Amniotic stem cell (primary cell): ENCODE data around the gene NOD2.

Source experiments
- DNase-seq: peaks from one replicate; lab custom pipeline; 2025; lab: John Stamatoyannopoulos, UW

NOD2 gene

DNA sequence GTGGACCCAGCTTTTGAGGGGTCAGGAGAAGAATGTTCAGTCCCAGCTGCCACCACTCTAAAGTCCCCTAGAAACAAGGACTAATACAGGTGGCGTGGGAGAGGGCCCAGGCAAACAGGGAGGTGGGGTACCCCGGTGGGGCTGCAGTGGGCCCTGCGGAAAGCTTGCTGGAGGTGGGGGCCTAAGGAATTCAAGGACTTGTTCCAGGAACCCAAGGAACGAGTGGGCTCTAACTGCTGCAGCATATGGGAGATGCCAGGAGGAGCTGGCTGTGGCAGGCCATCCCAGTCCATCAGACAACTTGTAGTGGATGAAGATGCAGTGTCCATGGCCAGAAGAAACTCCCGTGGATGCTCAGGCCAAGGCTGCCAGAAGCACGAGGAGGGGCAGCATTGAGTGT lies 22.9 kb upstream of the NOD2 start:
- no peak for DNase-seq

DNA sequence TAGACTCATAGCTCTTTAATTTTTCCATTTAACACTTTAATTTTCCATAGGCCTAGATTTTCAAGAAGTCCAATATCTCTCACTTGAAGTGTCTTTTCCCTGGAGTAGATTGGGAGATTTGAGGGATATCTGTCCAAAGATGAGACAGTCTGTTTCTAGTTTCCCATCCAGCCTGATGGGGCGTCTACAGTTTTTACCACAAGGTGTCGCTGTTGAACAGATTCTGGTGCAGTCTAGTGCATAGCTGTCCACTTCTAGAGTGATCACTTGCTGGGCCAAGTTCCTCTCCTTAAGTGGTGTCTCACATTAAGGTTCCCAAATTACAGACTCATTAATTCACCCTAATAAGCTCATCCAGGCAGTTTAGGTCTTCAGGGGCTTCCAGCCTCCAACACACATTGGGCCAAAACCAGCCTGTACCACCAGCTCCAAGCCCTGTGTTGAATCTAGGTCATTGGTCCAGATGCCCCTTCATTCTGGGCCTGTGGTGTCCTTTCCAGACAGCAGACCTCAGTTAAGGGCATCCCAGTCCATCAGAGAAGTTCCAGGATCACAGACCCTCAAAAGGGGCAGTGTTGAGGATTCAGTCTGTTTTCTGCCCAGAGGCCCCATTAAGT lies 21.7 kb upstream of the NOD2 start:
- DNase-seq = no peak

DNA sequence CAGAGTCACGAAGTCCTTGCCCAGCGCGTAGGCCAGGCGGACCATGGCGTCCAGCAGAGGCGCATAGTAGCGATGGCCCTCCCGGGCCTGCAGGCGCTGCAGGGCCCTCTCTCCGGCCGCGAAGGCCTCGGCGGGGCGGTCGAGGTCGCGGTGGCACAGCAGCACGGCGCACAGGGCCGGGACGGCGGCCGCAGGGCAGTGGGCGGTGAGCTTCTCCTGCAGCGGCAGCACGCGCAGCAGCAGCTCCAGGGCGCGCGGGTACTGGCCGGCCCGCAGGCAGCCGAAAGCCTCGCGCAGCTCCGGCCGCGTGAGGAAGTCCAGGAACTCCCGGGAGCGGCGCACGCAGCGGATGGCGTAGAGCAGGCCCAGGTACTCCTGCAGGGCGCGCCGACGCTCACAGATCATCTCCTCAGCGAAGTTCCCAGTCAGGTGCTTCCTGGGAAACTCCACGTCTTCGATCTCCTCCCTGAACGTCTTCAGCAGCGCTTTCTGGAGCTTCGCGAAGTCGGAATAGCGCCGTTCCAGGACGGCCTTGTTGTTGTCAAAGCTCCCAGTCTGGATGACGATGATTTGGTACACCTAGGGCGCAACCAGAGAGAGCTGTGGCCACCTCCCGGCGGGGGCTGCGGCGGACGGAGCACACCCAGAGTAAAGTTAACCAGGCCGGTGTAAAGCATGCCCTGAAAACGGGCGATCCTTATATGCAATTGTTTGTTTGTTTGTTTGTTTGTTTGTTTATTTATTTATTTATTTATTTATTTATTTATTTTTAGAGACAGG lies 19.7 kb upstream of the NOD2 start:
- DNase-seq = no peak

DNA sequence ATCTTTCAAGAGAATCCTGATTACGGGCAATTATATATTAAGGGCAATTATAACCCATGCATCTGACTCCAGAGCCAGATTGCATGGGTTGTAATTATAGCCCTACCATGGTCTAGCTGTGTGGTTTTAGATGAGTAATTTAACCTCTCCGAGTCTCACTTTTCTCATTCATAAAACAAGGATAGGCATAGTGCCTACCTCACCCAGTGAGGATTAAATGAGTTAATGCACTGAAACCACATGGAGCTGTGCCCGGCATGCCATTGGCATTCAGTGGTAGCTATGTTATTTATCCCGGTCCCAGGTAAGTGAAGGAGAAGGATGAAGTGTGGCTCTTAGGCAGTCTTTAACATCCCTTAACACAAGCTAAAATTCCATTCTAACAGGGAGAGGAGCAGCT lies 18.6 kb upstream of the NOD2 start:
- DNase-seq = no peak

DNA sequence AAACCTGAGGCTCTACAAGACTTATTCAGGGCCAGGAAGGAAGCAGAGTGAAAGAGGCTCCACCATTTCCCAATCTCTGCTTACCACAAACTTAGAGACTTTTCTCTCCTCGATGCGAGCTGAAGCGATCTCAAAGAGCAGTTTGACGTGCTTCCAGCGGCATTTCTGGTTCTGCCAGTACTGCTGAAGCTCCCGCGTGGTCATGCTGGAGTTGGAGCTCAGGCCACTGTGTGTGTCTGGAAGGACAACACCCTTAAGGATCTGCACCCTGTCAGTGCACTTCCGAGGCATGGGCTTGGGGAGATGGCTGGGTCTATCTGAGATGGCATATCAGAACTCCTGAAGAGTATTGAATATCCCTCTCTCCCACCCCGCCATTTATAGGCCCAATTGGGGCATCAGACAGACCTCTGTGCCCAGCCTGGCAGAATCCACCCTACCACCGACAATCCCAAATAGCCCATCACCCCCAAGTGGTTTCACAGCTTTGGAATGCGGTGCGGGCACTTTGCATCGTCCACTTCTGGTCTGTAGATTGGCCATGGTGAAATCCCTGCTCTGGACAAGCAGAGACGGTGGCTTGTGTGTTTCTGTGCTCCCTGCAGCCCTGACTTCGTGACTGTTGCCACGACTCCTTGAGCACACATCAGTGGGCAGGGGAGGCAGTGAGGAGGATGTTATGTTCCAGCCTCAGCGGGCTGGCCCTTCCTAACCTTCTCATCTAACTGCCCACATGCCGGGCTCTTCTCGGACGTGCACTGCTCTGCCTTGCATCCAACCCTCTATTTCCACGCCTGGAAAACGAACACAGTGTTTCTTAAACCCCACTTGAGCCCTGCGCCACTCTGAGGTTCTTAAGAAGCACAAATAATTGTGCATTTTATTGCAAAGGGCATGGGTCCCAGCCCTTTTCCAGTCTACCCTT lies 17.5 kb upstream of the NOD2 start:
- DNase-seq = no peak

DNA sequence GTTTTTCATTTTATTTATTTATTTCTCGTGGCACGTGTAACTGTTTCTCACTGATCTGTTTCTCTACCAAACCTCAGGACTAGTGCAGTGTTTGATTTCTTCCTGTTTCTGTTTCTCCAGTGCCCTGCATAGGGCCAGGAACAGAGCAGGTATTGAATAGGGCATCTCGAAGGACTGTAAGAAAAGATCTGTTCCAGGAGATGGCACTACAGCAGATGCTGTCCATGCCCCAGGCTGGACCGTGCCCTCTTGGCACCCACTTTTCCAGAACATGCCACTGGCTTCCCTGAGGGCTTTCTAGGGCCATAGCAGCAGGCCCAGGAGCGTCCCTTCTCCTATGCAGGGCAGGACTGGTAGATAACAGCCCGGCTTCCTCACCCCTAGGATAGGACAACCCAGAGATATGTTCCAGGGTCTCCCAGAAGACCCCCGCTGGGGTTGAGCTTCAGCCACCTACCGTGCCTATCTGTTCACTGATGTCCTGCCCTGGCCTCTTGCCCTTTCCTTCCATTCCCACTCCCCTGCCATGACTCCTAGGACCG lies 16.7 kb upstream of the NOD2 start:
- DNase-seq = no peak

DNA sequence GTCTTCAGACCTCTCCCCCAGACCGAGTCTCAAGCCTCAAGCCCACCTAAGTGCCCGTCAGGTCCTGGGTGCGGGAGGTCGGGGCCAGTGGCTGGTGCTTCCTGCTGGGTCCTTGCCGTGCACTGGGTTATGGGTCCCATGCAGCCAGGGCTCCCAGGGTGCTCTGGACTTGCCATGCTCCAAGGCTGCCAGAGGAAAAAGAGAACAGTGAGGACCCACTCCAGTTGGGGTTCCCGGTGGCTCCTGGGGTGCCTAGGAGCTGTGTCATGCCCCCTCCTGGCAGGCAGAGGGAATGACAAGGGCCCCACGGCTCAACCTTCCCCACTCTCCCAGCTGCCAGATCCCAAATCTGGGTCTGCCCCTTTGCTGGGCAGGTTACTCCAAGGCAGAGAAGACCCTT lies 16.1 kb upstream of the NOD2 start:
- no peak for DNase-seq

DNA sequence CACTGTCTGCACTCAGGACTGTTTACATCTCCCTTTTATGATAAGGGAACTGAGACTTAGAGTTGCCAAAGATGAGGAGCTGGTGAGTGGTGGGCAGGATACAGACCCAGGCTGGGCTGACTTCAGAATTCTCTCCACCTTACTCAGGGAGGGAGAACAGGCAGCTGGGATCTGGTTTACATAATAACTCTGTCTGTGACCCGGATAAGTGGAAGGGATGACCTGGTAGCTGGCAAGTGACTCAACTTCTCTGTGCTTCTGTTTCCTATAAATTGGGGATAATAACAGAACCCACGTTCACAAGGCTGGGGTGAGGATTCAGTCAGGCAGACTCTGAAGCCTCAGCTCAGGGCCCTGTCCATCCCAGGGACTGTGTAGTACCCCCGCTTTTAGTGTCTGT lies 14.9 kb upstream of the NOD2 start:
- DNase-seq = no peak

DNA sequence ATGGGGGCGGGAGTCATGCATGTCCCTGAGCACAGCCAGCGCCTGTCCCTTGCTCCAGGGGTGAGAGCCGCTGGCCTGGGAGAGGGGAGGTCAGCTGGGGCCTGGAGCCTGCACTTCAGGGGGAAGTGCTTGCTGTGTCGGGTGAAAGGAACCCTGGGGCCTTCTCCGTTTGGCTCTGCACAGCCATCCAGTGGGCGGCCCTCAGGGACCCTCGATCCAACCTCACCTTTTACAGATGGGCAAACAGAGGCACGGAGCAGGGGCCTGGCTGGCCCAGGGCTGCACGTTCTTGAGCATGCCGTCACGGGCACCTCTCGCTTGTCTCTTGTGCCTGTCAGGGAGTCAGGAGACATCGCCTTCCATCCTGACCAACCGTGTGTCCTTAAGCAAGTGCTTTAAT lies 14.1 kb upstream of the NOD2 start:
- DNase-seq = no peak

DNA sequence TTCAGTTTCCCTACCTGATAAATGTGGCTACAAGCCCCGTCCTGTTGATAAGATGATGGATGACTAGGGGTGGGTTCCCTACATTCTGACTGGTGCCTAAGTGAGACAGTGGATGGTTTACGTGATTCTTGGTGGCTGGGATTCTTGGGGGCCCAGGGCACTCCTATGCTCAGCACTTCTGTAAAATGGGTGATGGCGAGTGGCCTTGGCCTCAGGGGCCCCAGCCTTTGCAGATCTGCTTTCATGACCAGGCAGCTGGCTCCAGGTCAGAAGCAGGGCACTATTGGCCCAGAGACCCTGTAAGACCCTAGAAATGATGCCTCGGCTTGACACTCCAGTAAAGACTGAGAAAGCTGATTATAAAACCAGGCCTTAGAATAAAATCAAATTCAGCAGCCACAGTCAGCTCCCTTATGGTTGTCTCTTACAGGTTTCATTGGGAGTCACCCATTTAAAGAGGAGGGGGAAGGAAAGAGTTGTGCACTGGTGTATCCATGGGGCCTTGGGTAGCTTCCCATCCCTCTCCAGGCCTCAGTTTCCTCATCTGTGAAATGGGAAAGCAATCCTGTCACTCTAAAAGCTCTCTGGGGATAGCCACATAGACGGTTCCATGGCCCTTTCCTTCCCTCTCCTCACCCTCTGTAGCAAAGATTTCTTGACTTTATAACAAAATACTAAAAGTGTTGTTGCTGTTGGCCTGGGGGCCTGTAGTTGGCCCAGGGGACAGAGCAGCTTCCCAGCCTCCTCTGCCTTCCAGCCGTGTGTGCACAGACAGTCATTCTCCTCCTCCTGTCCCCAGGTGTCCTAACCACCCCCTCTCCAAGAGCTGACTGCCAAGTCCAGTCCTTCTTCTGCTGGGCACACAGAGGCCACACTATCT lies 13.5 kb upstream of the NOD2 start:
- DNase-seq = no peak

DNA sequence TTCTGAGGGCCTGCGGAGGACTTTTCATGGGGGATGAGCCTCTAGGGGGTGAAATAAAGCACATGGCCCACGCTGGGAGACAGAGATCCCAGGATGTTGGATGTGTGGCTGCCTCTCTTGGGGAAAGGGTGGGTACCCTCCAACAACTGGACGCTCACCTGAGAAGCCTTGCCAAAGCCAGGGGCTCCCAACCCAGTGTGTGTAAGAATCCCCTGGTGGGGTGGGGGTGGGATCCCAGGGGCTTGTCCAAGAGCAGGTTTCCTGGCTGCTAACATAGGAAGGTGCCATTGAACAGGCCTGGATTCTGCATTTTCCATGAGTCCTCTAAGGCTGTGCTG lies 12.9 kb upstream of the NOD2 start:
- no peak for DNase-seq

DNA sequence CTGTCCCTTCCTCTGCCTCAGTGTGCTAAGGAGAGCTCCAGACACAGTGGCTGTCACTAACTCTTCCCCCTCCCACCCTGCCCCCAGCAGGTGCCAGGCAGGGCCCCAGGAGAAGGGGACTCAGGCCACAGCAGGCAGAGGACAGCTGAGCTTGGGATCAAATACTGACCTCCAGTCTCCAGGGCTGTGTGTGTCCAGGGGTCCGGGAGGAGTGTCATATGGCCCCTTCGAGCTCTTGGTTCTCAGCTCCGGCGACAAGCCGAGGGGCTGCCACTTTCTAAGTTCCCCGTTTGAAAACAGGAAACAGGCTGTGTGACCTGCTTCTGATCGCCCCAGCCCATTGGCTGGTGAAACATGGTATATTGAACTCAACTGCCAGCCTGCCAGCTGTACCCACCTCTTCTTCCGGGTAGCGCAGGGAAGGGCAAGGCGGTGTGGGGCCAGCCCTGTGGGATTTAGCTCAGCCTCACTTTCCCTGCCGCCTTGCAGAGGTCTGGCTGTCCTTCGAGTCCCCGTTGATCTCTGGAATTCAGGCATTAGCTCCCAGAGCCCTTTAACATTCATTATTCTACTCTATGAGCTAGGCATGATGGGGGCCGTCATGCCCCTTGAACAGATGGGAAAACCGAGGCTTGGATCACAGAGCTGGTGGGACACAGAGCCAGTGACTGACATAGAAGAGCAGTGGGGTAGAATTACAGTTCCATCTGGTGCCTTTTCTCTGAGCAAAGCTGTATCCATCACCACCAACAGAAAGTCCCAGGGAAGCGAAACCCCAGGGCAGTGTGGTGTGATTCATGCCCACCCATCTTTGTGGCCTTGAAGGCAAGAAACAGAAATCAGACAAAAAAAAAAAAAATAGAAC lies 12.2 kb upstream of the NOD2 start, which contains the start of gene SNX20:
Gene SNX20 (minus strand): TSS at position 292 of the 865 bp plus-strand sequence. CDS start 3,786 bp downstream, outside the sequence.
- DNase-seq = no peak

DNA sequence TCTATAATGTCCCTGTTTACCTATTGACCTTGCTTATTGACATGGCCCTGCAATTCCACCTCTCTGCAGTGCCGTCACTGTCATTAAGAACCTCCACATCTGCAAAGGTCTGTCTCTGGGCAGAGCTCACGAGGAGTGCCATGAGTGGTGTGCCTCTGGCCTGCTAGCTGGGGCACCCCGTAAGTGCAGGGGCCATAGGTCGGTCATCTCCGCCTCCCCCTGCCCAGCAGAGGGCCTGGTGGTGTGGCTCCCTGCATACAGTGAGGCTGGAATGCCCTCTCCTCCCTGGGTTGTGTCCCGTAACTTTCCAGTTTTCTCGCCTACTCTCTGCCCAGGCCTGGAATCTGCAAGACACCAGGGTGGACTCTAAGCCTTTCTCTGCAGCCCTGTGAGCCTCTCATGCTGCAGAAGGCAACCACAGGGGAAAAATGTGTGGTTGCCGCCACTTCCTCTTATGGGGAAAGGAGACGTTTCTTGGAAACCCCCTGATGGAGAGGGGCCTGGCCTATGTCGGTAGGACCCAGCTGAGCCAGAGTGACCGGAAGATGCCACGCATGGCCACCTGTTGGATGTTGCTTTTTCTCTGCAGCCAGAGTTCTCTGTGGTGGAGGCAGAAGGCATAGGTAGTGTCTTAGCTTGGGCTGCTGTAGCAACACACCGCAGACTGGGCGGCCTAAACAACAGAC lies 9.6 kb upstream of the NOD2 start:
- no peak for DNase-seq

DNA sequence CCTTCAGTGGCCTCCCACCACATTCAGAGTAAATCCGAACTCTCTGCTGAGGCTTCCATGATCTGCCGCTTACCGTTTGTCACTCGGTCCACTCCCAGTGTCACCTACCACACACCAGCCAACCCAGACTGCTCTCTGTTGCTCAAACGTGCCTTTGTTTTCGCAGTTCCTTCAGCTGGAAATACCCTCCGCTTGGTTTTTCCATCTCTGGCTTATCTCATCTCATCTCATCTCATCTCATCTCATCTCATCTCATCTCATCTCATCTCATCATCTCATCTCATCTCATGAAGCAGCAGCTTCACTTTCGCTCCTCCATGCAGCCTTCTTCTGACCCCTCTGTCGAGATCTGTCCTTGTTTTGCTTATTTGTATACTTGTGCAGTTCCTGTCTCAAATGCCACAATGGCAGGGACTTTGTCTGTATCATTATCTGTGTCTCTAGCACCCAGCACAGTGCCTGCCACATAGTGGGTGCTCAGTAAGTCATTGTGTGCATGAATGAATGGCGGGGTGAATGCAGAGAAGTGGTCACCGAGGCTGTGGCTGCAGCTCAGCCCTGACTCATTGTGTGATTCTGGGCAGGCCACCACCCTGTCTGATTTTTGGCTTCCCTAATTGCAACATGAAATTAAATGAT lies 8.5 kb upstream of the NOD2 start:
- no peak for DNase-seq

DNA sequence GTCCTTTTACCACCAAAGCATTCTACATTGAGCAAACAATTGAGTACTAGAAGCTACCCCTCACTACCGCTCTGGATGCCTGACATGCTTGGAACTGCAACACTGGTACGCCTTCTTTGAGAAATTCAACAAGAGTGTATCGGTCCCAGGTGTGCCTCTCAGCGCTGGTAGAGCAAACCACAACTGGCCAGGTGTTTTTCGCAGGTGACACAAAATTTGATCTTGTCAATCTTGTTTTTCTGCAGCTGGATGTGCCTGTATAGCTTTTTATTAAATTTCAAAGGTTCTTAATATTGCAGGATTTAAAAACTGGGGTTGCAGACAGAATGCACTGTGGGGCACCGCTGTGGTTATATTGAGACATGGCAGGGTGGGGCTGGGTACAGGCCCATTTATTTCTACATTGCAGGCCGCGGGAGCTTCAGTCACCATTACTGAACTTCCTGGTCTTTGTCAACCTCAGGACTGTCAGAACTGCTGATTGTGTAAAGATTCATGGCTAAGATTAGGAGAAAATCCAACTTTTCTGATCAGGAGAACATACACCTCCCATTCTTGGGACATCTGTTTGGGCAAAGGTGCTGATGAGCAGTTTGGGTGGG lies 7.8 kb upstream of the NOD2 start:
- no peak for DNase-seq

DNA sequence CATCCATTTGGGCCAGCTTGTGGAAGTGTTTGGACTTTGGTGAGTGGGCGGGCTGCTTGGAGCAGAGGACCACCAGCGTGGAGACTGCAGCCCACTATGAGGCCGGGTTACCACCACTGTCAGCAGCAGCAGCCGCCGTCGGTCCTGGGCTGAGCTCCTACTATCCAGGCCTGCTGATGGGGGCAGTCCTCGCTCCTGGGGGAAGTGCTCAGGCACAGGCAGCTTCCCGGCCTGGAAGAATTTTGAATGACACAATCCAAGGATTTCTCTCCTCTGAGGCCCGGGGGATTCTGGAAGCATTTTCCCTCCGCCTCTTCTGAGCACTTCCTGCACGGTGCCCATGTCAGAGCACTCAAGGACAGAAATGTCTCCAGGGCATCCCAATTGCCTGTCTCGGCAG lies 5.3 kb upstream of the NOD2 start:
- DNase-seq = no peak

DNA sequence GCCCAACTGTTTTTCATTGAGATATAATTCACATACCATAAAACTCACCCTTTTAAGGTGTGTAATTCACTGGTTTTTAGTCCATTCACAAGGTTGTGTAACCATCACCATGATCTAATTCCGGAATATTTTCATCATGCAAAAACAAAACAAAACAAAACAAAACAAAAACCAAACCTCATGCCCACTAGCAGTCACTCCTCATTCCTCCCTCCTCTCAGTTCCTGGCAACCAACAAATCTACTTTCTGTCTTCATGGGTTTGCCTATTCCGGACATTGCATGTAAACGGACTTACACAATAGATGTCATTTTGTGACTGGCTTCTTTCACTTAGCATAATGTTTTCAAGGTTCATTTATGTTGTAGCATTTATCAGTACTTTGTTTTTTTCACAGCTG lies 4.5 kb upstream of the NOD2 start:
- DNase-seq = no peak

DNA sequence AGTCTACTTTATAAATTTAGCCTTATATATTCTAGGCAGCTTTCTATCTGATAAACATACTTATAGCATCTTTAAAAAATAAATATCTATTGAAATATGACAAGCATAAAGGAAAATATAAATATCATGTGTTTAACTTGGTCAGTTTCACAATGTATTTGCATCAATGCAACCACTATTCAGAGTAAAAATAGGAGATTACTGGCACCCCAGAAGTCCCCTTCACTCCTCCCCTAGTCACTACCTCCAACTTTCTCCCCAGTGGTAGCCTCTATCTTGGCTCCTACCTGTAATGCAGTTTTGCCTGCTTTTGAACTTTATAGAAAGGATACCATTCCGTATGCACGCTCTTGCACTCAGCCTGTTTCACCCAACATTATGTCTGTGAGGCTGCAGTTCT lies 3.2 kb upstream of the NOD2 start:
- DNase-seq = no peak

DNA sequence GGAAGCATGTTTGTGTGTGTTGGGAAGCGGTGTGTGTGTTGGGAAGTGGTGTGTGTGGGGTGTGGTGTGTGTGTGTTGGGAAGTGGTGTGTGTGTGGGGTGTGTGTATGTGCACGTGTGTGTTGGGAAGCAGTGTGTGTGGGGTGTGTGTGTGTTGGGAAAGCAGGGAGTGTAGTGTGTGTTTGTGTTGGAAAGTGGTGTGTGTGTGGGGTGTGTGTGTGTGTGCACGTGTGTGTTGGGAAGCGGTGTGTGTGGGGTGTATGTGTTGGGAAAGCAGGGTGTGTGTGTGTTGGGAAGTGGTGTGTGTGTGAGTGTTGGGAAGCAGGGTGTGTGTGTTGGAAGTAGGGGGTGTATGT lies 785 bp upstream of the NOD2 start:
- DNase-seq = no peak
